Activated CD4-positive, alpha-beta T cell treated with anti-CD3 and anti-CD28 coated beads, Interleukin-2, amount 50 U/mL, for 1 hour (primary cell): ENCODE measurements around the gene CFAP91.
"Not testable (repeated sequence)": the region's sequence is repeated elsewhere in the genome, so short reads cannot be mapped to it uniquely, and the experiment has no call there.

Source experiments
- DNase-seq: peaks from one replicate; pipeline ENCODE4 v3.0.0-alpha.2; 2020

Gene CFAP91

GRCh38 chr3:119678209-119678608 is 24.6 kb upstream of the CFAP91 start:
- not testable (repeated sequence) for DNase-seq

- DNase-seq, result no peak
Observed at GRCh38 chr3:119679874-119680273, 22.9 kb upstream of the CFAP91 start.

- DNase-seq, result no peak
Observed at GRCh38 chr3:119681279-119681678, 21.5 kb upstream of the CFAP91 start.

GRCh38 chr3:119683421-119683820 is 19.4 kb upstream of the CFAP91 start:
- DNase-seq, result no peak

- no peak for DNase-seq
Observed at GRCh38 chr3:119690043-119690656, 12.7 kb upstream of the CFAP91 start.

GRCh38 chr3:119695480-119695879 is 7.3 kb upstream of the CFAP91 start:
- DNase-seq, result no peak

- no peak for DNase-seq
Observed at GRCh38 chr3:119697394-119697793, 5.4 kb upstream of the CFAP91 start.

GRCh38 chr3:119700269-119700919 is 2.4 kb upstream of the CFAP91 start:
- no peak for DNase-seq

- no peak for DNase-seq
Observed at GRCh38 chr3:119700920-119701734, 1.7 kb upstream of the CFAP91 start.

- no peak for DNase-seq
Observed at GRCh38 chr3:119703820-119704531, 1.2 kb downstream of the CFAP91 start.

GRCh38 chr3:119715105-119715504 is 12.3 kb downstream of the CFAP91 start:
- DNase-seq, result no peak

- no peak for DNase-seq
Observed at GRCh38 chr3:119716998-119717397, 14.2 kb downstream of the CFAP91 start.

- no peak for DNase-seq
Observed at GRCh38 chr3:119717520-119717919, 14.7 kb downstream of the CFAP91 start.

GRCh38 chr3:119723022-119723421 is 20.2 kb downstream of the CFAP91 start:
- no peak for DNase-seq

- no peak for DNase-seq
Observed at GRCh38 chr3:119726909-119727308, 24.1 kb downstream of the CFAP91 start.

- no peak for DNase-seq
Observed at GRCh38 chr3:119729996-119730395, 27.2 kb downstream of the CFAP91 start.

GRCh38 chr3:119731560-119732343 is 28.9 kb downstream of the CFAP91 start:
- DNase-seq, result no peak

GRCh38 chr3:119733812-119734211 is 31.0 kb downstream of the CFAP91 start:
- no peak for DNase-seq

- no peak for DNase-seq
Observed at GRCh38 chr3:119738741-119739140, 35.9 kb downstream of the CFAP91 start.

- no peak for DNase-seq
Observed at GRCh38 chr3:119741657-119742590, 39.1 kb downstream of the CFAP91 start.

- no peak for DNase-seq
Observed at GRCh38 chr3:119743921-119744320, 41.1 kb downstream of the CFAP91 start.
